Inflammatory macrophage treated with lipopolysaccharide for 1 hour (primary cell): ENCODE measurements around the gene SMO.
A peak's percentile ranks its signal among the peaks of the same experiment; 100 is the strongest.
"Not testable (repeated sequence)": the region's sequence is repeated elsewhere in the genome, so short reads cannot be mapped to it uniquely, and the experiment has no call there.

Experiments
- DNase-seq, 2 donors: peaks; one replicate each; pipeline ENCODE4 v3.0.0-alpha.2; 2020 to 2022

SMO gene

GRCh38 chr7:129169686-129170440 is 18.6 kb upstream of the SMO start:
- DNase-seq: peak; percentile 48 to 64

GRCh38 chr7:129170441-129171021 is 17.9 kb upstream of the SMO start:
- no peak for DNase-seq

GRCh38 chr7:129173861-129174260 is 14.6 kb upstream of the SMO start:
- DNase-seq: not testable (repeated sequence)

GRCh38 chr7:129176916-129177710 is 11.3 kb upstream of the SMO start:
- DNase-seq: no peak

GRCh38 chr7:129184981-129185670 is 3.3 kb upstream of the SMO start:
- no peak for DNase-seq

- DNase-seq: no peak
Measured at GRCh38 chr7:129186749-129187260, 1.6 kb upstream of the SMO start.

GRCh38 chr7:129187681-129188371 is 607 bp upstream of the SMO start:
- no peak for DNase-seq

- peak in 1 of 2 donors; percentile 13 for DNase-seq
Measured at GRCh38 chr7:129188892-129189660, 643 bp downstream of the SMO start.

- no peak for DNase-seq
Measured at GRCh38 chr7:129189661-129190310, 1.4 kb downstream of the SMO start.

GRCh38 chr7:129191272-129191671 is 2.8 kb downstream of the SMO start:
- DNase-seq: no peak

- no peak for DNase-seq
Measured at GRCh38 chr7:129193892-129194291, 5.5 kb downstream of the SMO start.

GRCh38 chr7:129197771-129198170 is 9.3 kb downstream of the SMO start:
- DNase-seq: peak; percentile 31 to 47

GRCh38 chr7:129199406-129199805 is 11.0 kb downstream of the SMO start:
- no peak for DNase-seq

- DNase-seq: peak; percentile 20 to 26
Measured at GRCh38 chr7:129202058-129202777, 13.8 kb downstream of the SMO start.

GRCh38 chr7:129203050-129203741 is 14.8 kb downstream of the SMO start:
- no peak for DNase-seq

- no peak for DNase-seq
Measured at GRCh38 chr7:129205126-129205818, 16.8 kb downstream of the SMO start.

- no peak for DNase-seq
Measured at GRCh38 chr7:129205987-129206785, 17.8 kb downstream of the SMO start.

- no peak for DNase-seq
Measured at GRCh38 chr7:129208667-129209066, 20.2 kb downstream of the SMO start.
